ENCODE results near the gene PEX5L.

GRCh38 chr3:179791793-179792192 lies 244.9 kb downstream of the PEX5L start:
- TF ChIP-seq CTCF (IDR thresholded peaks at IDR 0.05): no peak
- no peak for TF ChIP-seq ZFX (IDR thresholded peaks at IDR 0.05; ENCODE audit: borderline replicate concordance)

All from 22Rv1 (cell line).